ENCODE results near the gene IFT172.
"Not testable (repeated sequence)": the region's sequence is repeated elsewhere in the genome, so short reads cannot be mapped to it uniquely, and the experiment has no call there.

IFT172 gene

DNA sequence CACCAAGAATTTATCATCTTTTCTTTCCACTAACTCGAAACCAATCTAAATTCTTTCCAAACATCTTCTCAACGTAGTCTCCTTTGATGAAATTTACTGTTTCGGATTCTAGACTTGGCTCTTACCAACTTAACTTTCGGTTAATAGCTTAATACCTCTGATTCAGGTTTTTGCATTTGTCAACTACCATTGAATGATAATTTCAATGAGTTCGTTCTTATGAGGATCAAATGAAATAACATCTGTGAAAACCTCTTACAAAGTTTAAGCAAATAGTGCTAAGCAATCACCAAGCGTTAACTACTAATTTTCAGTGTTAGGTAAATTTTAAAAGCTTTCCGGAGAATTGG lies 61.7 kb downstream of the IFT172 start:
- no peak for DNase-seq (ENCODE audit: low read depth in 1 of 2, low spot score in 1 of 2)

DNA sequence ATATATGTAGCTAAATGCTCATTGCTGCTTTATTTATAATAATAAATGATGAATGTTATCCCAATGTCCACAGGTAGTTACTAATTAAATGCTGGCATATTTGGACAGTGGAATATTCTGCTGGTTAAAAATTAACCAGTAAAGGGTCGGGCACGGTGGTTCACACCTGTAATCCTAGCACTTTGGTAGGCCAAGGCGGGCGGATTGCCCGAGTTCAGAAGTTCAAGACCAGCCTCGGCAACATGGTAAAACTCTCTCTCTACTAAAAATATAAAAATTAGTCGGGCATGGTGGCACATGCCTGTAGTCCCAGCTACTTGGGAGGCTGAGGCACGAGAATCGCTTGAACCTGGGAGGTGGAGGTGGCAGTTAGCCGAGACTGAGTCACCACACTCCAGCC lies 64.5 kb downstream of the IFT172 start:
- not testable (repeated sequence) for DNase-seq (ENCODE audit: low read depth in 1 of 2, low spot score in 1 of 2)

DNA sequence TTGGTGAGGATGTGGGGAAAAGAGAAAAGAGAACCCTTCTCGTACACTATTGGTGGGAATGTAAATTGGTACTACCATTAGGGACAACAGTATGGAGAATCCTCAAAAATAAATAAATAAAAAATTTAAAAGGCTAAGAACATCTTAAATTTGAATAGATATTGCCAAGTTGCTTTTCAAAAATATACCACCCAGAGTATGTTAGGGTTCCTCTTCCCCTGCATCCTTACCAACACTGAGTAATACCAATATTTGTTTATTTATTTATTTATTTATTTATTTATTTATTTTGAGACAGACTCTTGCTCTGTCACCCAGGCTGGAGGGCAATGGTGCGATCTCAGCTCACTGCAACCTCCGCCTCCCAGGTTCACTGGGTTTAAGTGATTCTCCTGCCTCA lies 66.6 kb downstream of the IFT172 start:
- DNase-seq (ENCODE audit: low read depth in 1 of 2, low spot score in 1 of 2): no peak

DNA sequence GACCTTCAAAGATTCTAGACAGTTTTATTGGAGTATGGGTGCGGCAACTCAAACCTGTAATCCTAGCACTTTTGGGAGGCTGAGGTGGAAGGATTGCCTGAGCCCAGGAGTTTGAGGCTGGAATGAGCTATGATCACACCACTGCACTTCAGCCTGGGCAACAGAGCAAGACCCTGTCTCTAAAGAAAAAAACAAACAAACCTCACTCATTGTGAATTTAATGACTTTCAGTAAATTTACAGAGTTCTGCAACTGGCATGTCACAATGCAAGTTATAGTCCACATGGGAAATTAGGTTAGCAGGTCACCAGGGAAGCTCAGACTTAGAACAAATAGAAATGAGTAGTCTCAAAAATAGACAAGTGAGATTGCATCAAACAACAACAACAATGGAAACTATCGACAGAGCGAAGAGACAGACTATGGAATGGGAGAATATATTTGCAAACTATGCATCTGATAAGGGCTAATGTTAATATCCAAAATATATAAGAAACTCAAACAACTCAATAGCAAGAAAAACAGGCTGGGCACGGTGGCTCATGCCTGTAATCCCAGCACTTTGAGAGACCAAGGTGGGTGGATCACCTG lies 67.8 kb downstream of the IFT172 start:
- DNase-seq (ENCODE audit: low read depth in 1 of 2, low spot score in 1 of 2): no peak

DNA sequence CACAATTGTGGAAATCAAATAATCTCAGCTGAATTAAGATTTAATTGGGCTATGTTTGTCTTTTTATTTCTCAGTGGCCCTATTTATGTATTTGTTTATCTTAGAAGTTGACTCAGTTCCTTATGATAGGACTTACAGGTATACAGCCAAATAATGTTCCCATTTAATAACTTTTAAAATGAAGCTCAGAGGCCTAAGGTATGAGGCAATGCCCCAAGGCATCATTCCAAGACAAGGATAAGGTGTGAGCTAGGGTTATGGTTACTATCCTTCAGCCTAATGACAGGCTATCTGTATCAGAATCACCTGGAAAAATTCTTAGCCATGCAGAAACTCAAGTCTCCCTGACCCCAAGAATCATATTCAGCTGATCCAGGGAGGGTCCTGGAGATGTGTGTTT lies 68.5 kb downstream of the IFT172 start:
- DNase-seq (ENCODE audit: low read depth in 1 of 2, low spot score in 1 of 2): no peak

DNA sequence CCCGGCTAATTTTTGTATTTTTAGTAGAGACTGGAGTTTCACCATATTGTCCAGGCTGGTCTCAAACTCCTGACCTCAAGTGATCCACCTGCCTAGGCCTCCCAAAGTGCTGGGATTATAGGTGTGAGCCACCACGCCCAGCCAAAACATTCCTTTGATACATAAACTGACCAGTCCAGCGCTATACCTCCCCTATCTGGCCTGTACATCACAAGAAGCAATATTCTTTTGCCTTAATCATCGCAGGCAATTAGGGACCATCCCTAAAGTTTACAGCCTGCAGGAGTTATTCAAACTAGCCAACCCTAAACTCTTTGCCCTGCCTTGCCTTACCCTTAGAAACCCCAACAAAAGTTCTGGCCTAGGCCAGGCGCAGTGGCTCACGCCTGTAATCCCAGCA lies 73.4 kb downstream of the IFT172 start:
- no peak for DNase-seq (ENCODE audit: low read depth in 1 of 2, low spot score in 1 of 2)

DNA sequence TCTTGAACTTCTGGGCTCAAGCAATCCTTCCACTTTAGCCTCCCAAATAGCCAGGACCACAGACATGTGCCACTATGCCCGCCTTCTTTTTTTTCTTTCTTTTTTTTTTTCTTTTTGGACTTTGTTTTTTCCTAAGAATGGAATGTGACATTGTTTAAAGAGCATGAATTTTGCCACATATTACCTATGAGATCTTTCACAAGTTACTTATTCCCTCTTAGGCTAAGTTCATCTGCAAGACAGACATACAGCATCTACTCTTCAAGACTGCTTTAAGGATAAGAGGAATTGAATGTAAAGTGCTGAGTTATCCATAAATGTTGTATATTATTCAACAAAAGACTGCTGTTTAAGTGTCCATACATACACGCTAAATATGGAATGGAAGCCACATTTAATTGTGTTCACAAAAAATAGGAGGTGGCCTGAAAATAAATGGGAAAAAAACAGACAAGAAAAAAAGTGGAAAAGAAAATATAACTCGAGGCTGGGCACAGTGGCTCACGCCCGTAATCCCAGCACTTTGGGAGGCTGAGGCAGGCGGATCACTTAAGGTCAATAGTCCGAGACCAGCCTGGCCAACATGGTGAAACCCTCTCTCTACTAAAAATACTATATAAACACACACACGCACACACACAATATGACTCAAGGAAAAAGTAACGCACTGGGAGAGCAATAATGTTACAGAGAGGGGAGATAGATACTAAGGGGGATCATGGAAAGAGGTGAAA lies 77.0 kb downstream of the IFT172 start:
- no peak for DNase-seq (ENCODE audit: low read depth in 1 of 2, low spot score in 1 of 2)

DNA sequence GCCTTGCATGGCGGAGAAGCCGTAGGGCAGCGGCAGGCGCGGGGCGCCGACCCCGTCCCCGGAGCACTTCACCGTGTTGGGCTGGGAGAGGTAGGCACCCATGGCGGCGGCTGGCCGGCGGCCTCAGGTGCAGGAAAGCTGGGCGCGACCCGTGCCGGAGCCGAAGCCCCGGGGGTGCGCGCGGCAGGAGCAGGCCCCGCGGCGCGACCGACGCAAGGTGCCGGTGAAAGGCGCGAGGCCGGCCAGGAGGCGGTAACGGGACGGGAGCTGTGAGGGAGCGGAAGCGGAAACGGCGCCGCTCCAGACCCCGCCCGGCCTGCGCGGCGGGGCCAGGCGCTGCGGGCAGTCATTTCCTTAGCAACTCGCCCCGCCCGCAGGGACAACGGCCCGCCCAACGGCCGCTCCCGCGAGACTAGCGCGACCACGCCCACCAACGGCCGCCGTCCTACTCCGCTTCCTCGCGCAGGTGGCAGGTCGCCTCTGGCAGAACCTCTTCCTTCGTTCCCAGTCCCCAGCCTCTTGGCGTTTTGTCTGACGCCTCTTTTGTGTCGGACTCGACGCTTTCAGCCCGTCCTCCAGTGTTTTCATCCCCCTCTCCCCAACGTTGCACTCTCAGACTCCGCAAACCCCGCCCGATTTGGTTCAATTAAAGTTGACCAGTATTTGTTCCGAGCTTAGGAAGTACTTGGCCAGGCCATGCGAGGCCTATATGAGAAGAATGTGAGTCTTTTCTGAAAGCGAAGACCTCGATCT lies 80.0 kb downstream of the IFT172 start, which contains the start of gene PPM1G:
TSS of gene PPM1G (minus strand) at position 271 of the 753 bp plus-strand sequence. CDS start at position 102, 169 bp downstream.
- peak; percentile 95 for DNase-seq (ENCODE audit: low read depth in 1 of 2, low spot score in 1 of 2)

DNA sequence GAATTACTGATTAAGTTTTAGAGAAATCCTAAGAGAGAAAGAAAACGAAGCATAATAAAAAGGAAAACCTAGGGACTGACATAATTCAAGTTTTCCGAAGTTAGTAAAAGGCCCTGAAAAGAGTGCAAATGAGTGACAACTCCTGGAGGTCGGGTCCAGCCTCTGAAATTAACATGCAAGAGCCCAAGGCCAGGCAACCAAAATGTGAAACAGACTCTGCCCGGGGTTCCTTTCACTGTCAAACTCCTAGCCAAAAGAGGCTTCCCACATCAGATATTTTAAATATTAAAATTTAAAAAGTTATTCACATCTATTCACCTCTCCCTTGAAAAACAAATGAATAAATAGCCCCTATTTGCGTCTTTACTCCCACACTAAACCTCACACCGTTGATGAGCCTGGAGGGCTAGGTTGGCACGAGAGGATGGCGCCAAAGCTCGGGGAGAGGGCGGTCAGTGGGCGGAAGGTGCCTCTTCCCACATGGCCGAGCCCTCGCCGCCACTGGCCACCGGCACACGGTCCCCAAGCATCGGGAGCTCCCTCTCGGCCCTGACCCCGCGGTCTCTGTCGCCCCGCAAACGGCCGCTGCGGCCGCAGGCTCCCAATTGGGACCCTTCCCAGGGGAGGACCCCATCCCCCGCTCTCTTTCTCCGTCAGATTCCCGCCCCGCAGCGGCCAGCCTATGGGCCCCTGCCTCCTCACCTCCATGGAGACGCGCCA lies 80.8 kb downstream of the IFT172 start:
- DNase-seq (ENCODE audit: low read depth in 1 of 2, low spot score in 1 of 2): no peak

DNA sequence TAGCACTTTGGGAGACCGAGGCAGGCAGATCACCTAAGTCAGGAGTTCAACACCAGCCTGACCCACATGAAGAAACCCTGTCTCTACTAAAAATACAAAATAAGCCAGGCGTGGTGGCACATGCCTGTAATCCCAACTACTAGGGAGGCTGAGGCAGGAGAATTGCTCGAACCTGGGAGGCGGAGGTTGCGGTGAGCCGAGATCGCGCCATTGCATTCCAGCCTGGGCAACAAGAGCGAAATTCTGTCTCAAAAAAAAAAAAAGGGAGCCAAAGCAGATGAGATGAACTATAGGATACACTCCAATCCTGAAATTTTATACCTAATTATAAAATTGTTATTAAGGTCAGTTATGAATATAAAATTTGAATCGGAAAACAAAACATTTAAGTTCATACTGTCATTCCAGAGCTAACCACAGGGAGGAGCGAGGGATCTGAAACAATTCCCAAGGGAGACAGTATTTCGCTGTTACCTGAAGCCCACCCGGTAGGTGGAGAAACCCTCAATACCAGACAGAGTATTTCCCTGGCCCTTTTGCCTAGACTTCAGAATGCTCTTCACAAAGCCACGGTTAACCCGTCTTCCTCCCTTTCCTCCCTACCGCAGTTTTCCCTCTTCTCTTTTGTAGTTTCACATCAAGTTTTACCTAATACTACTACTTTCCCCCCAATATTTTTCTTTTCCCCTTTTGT lies 81.6 kb downstream of the IFT172 start:
- no peak for DNase-seq (ENCODE audit: low read depth in 1 of 2, low spot score in 1 of 2)

DNA sequence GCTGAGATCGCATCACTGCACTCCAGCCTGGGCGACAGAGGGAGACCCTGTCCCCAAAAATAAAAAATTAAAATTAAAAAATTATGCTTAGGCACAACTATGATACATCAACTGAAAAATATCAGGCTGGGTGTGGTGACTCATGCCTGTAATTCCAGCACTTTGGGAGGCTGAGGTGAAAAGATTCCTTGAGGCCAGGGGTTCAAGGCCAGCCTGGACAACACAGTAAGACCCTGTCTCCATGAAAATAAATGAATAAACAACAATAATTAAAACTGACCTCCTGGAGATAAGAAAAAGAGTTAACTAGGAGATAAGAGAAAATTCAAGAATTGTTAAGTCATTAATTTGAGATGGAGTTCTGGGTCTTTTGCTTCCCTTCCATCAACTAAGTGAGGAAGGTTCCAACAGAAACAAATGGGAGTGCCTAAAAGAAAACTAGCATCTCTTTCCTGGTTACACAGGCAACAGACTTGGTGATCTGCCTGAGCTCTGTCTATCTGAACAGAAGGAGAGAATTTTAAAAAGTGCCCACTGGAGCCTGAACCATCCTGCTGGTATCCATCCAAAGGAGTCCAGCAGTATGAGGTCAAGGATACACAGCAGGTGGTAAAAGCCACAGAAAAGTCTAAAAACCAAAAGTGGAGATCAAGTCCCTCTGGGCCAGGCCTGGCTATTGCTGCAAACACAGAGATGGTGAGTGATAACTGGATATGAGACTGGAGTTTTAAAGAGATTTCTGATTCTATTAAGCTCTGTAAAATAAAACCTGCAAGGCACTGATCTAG lies 89.0 kb downstream of the IFT172 start:
- DNase-seq (ENCODE audit: low read depth in 1 of 2, low spot score in 1 of 2): no peak

DNA sequence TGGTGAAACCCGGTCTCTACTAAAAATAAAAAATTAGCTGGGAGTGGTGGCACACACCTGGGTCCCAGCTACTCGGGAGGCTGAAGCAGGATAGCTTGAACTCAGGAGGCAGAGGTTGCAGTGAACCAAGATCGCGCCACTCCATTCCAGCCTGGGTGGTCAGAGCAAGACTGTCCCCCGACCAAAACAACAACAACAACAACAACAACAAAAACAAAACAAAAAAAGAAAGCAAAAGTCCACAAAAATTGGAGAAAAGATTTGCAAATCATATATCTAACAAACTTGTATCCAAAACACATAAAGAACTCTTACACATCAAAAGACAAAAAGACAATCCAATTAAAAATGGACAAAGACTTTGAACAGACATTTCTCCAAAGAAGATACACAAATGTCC lies 90.6 kb downstream of the IFT172 start:
- no peak for DNase-seq (ENCODE audit: low read depth in 1 of 2, low spot score in 1 of 2)
